ENCODE measurements around the gene MTCL1.

MTCL1 gene

GRCh38 chr18:8820396-8821082 lies 115.2 kb downstream of the MTCL1 start:
- DNase-seq = no peak
- Histone ChIP-seq H4K20me1 (ENCODE audit: insufficient read depth, low read length) (no peaks in the 10 kb centered on the region; the same call in 1 of the 2 replicates), H3K36me3 (ENCODE audit: insufficient read depth, low read length) (no peaks in the 10 kb centered on the region), H2AFZ (ENCODE audit: low read depth, low read length) (no peak overlapping the region), H3K27me3 (ENCODE audit: insufficient read depth, low read length, poor library complexity) (no peaks in the 10 kb centered on the region), H3K9ac (ENCODE audit: low read depth, low read length) (no peak overlapping the region), H3K4me2 (ENCODE audit: insufficient read depth, low read length) (no peak overlapping the region), H3K4me3 (ENCODE audit: low read depth in 1 of 2, low read length in 2 of 2) (no peak overlapping the region), H3K27ac (ENCODE audit: low read length) (no peak overlapping the region), H3K9me3 (ENCODE audit: insufficient read depth, low read length, severe bottlenecking) (no peaks in the 10 kb centered on the region), H3K79me2 (ENCODE audit: insufficient read depth, low read length) (no peaks in the 10 kb centered on the region), H3K4me1 (ENCODE audit: insufficient read depth, low read length) (no peaks in the 10 kb centered on the region)
- ATAC-seq (ENCODE audit: insufficient read depth, low read depth) = no peak
- TF ChIP-seq EZH2 (IDR thresholded peaks at IDR 0.05; ENCODE audit: borderline replicate concordance, low read depth, low read length, severe bottlenecking) (no peak), CTCF (IDR thresholded peaks at IDR 0.05; ENCODE audit: borderline replicate concordance, extremely low read depth, low read length, poor library complexity, severe bottlenecking) (no peak)

GRCh38 chr18:8821083-8821465 lies 115.7 kb downstream of the MTCL1 start:
- no peak overlapping the region for H3K27ac ChIP-seq (ENCODE audit: low read length)
- no peaks in the 10 kb centered on the region for H3K27me3 ChIP-seq (ENCODE audit: insufficient read depth, low read length, poor library complexity)
- TF ChIP-seq EZH2 (IDR thresholded peaks at IDR 0.05; ENCODE audit: borderline replicate concordance, low read depth, low read length, severe bottlenecking) (no peak), CTCF (IDR thresholded peaks at IDR 0.05; ENCODE audit: borderline replicate concordance, extremely low read depth, low read length, poor library complexity, severe bottlenecking) (no peak)
- H3K4me2 ChIP-seq (ENCODE audit: insufficient read depth, low read length) = no peak overlapping the region
- H3K9me3 ChIP-seq (ENCODE audit: insufficient read depth, low read length, severe bottlenecking) = no peaks in the 10 kb centered on the region
- ATAC-seq (ENCODE audit: insufficient read depth, low read depth) (no peak), DNase-seq (no peak)
- H3K9ac ChIP-seq (ENCODE audit: low read depth, low read length) = no peak overlapping the region
- no peaks in the 10 kb centered on the region for H3K4me1 ChIP-seq (ENCODE audit: insufficient read depth, low read length)
- H3K79me2 ChIP-seq (ENCODE audit: insufficient read depth, low read length) = no peaks in the 10 kb centered on the region
- no peaks in the 10 kb centered on the region for H3K36me3 ChIP-seq (ENCODE audit: insufficient read depth, low read length)
- no peak overlapping the region for H2AFZ ChIP-seq (ENCODE audit: low read depth, low read length)
- H3K4me3 ChIP-seq (ENCODE audit: low read depth in 1 of 2, low read length in 2 of 2) = no peak overlapping the region
- H4K20me1 ChIP-seq (ENCODE audit: insufficient read depth, low read length) = no peaks in the 10 kb centered on the region; the same call in 1 of the 2 replicates

GRCh38 chr18:8821531-8821930 lies 116.2 kb downstream of the MTCL1 start:
- TF ChIP-seq CTCF (IDR thresholded peaks at IDR 0.05; ENCODE audit: borderline replicate concordance, extremely low read depth, low read length, poor library complexity, severe bottlenecking) = no peak
- no peak for TF ChIP-seq EZH2 (IDR thresholded peaks at IDR 0.05; ENCODE audit: borderline replicate concordance, low read depth, low read length, severe bottlenecking)
- no peaks in the 10 kb centered on the region for H3K79me2 ChIP-seq (ENCODE audit: insufficient read depth, low read length)
- no peaks in the 10 kb centered on the region for H3K4me1 ChIP-seq (ENCODE audit: insufficient read depth, low read length)
- H3K27me3 ChIP-seq (ENCODE audit: insufficient read depth, low read length, poor library complexity) = no peaks in the 10 kb centered on the region
- H4K20me1 ChIP-seq (ENCODE audit: insufficient read depth, low read length) = no peaks in the 10 kb centered on the region; the same call in 1 of the 2 replicates
- ATAC-seq (ENCODE audit: insufficient read depth, low read depth) (no peak), DNase-seq (no peak)
- H3K9me3 ChIP-seq (ENCODE audit: insufficient read depth, low read length, severe bottlenecking) = no peaks in the 10 kb centered on the region
- no peak overlapping the region for H3K27ac ChIP-seq (ENCODE audit: low read length)
- no peaks in the 10 kb centered on the region for H3K36me3 ChIP-seq (ENCODE audit: insufficient read depth, low read length)
- no peak overlapping the region for H3K4me3 ChIP-seq (ENCODE audit: low read depth in 1 of 2, low read length in 2 of 2)
- no peak overlapping the region for H2AFZ ChIP-seq (ENCODE audit: low read depth, low read length)
- no peak overlapping the region for H3K4me2 ChIP-seq (ENCODE audit: insufficient read depth, low read length)
- H3K9ac ChIP-seq (ENCODE audit: low read depth, low read length) = no peak overlapping the region
